Mesenteric fat pad (tissue), 1 donor: Measurements from ENCODE around the gene BLOC1S1. TPM values are rescaled to one million over a fixed set of nuclear protein-coding genes. Genes with fewer than 3 reads are reported as not detected.

ENCODE experiments used
- DNase-seq: peaks from one replicate; pipeline ENCODE4 v3.0.0-alpha.2; 2020; ENCODE audit warnings: low spot score
- total RNA-seq: library from RNA; stranded (reverse); fragmentation: NEBNext Ultra II Directional; extraction: Animal tissue kit (Norgen Biotek cat#: 25700); gene quantifications from one replicate; pipeline ENCODE4 v1.2.1, GENCODE V29; 2021
- donor health status: DM: yes; HTN: yes; CAD: no.

The BLOC1S1 gene
- total RNA-seq, 1 donor from 2014 or later = 136 TPM

- DNase-seq = no peak
Observed at GRCh38 chr12:55707841-55708694, 7.8 kb upstream of the BLOC1S1 start, which contains the start of gene ITGA7. Gene ITGA7 (minus strand): TSS chr12:55707904. CDS start chr12:55707682, 222 bp downstream.

GRCh38 chr12:55708695-55709233, 7.1 kb upstream of the BLOC1S1 start:
- no peak for DNase-seq

GRCh38 chr12:55711786-55712553, 3.9 kb upstream of the BLOC1S1 start:
- DNase-seq = no peak

- DNase-seq = no peak
Observed at GRCh38 chr12:55712700-55713415, 3.0 kb upstream of the BLOC1S1 start.

- no peak for DNase-seq
Observed at GRCh38 chr12:55713721-55714120, 2.1 kb upstream of the BLOC1S1 start.

- no peak for DNase-seq
Observed at GRCh38 chr12:55715169-55715764, 579 bp upstream of the BLOC1S1 start.

- no peak for DNase-seq
Observed at GRCh38 chr12:55716582-55716957, 724 bp downstream of the BLOC1S1 start.

- no peak for DNase-seq
Observed at GRCh38 chr12:55717011-55718007, 1.5 kb downstream of the BLOC1S1 start.

- DNase-seq = no peak
Observed at GRCh38 chr12:55718015-55718414, 2.2 kb downstream of the BLOC1S1 start.

GRCh38 chr12:55718624-55719275, 2.9 kb downstream of the BLOC1S1 start:
- no peak for DNase-seq

- DNase-seq = no peak
Observed at GRCh38 chr12:55719371-55719770, 3.5 kb downstream of the BLOC1S1 start.

- DNase-seq = no peak
Observed at GRCh38 chr12:55720071-55720564, 4.3 kb downstream of the BLOC1S1 start, which contains the start of gene RDH5. Gene RDH5 (plus strand): TSS chr12:55720393. CDS start chr12:55721185, 792 bp downstream.

GRCh38 chr12:55720894-55721444, 5.1 kb downstream of the BLOC1S1 start:
- DNase-seq = no peak

GRCh38 chr12:55721601-55722213, 5.9 kb downstream of the BLOC1S1 start:
- DNase-seq = no peak

- no peak for DNase-seq
Observed at GRCh38 chr12:55722948-55723347, 7.1 kb downstream of the BLOC1S1 start.

- DNase-seq = no peak
Observed at GRCh38 chr12:55723516-55724225, 7.8 kb downstream of the BLOC1S1 start.

- no peak for DNase-seq
Observed at GRCh38 chr12:55724226-55724939, 8.5 kb downstream of the BLOC1S1 start.
